H1 (cell line): Measurements from ENCODE around the gene SRPK3. TPM values are rescaled to one million over a fixed set of nuclear protein-coding genes. Genes with fewer than 3 reads are reported as not detected.

Experiments used
- FOSL1 ChIP-seq: IDR thresholded peaks from 2 replicates; pipeline ENCODE4 v1.6.1; 2011; ENCODE audit warnings: mild to moderate bottlenecking, low read depth, low read length, moderate library complexity; ENCODE audit not compliant: insufficient read depth
- JUN ChIP-seq: IDR thresholded peaks from 2 replicates; pipeline ENCODE4 v1.6.1; 2011; ENCODE audit warnings: low read depth, mild to moderate bottlenecking, improper control_type of control experiment, low read length
- KDM1A ChIP-seq: fragments of 200-600, 300-600 bp; sonication (generic); IDR thresholded peaks from 2 replicates; pipeline ENCODE4 v1.7.1; 2016; ENCODE audit warnings: mild to moderate bottlenecking, low read length, borderline replicate concordance
- TBP ChIP-seq: IDR thresholded peaks from 2 replicates; pipeline ENCODE4 v1.6.1; 2011; ENCODE audit warnings: low read depth, low read length, improper control_type of control experiment
- polyA plus RNA-seq, 7 experiments: library from polyadenylated mRNA; depleted of rRNA in 3 of 7; stranded (reverse) in 5 of 7; unstranded in 2 of 7; fragments of >200 nt in 5 of 7; fragments of 200-250 nt in 2 of 7; gene quantifications; 1 replicate in 5 of 7; 2 replicates in 1 of 7; 4 replicates in 1 of 7; pipeline versions ENCODE4 v1.2.1 to v1.2.3, GENCODE V29; 2011 to 2013; ENCODE audit warnings: missing spikeins in 2 of 7, mixed read lengths in 2 of 7
- total RNA-seq: library from RNA; stranded (reverse); fragmentation: NEBNext Ultra II Directional; extraction: Animal tissue kit (Norgen Biotek cat#: 25700); gene quantifications from 2 replicates; pipeline ENCODE4 v1.2.1, GENCODE V29; 2021
- TF ChIP-seq, protein P1 (sequence below): IDR thresholded peaks from 2 replicates; pipeline ENCODE4 v1.6.1; 2011; ENCODE audit warnings: low read depth, mild to moderate bottlenecking, low read length; ENCODE audit not compliant: insufficient read depth

The SRPK3 gene
- total and polyA plus RNA-seq, 2 of the 8 experiments (the other 6 are each of a cell fraction or from before 2014, with no cell fraction given), result not detected

DNA sequence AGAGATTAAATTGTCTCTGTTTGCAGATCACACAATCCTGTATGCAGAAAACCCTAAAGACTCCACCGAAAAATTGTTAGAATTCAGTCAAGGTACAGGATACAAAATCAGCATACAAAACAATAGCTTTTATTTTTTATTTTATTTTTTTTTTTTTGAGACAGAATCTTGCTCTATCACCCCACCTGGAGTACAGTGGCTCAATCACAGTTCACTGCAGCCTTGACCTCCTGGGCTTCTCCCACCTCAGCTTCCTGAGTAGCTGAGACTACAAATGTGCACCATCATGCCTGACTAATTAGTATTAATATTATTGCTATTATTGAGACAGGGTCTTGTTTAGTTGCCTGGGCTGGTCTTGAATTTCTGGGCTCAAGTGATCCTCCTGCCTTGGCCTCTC is 25.7 kb upstream of the SRPK3 start (continued):
- TF ChIP-seq, protein P1, sequence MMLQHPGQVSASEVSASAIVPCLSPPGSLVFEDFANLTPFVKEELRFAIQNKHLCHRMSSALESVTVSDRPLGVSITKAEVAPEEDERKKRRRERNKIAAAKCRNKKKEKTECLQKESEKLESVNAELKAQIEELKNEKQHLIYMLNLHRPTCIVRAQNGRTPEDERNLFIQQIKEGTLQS, result no peak
- TF ChIP-seq TBP, result no peak
- no peak for TF ChIP-seq KDM1A
- TF ChIP-seq JUN, result no peak
- no peak for TF ChIP-seq FOSL1
